ENCODE data around the gene CDH23.
"Not testable (repeated sequence)": the region's sequence is repeated elsewhere in the genome, so short reads cannot be mapped to it uniquely, and the experiment has no call there.

The CDH23 gene

DNA sequence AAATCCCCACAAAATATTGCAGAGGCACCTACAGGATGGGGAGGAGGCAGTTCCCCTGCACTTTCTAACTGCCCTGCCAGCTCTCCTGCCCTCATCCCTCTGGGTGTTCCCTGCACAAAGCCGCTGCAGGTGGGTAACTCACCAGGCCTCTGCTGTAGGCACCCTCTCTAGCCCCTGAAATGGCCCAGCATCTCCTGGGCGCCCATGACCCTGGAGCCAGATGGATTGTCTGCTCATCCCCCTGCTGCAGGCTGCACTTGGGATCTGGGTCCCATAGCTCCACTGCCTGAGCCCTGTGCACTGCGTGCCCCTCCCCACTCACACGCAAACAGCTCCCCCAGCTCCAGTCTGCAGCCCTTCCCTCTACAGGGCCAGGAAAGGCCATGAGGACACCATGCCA lies 192.0 kb downstream of the CDH23 start:
- DNase-seq, result no peak

DNA sequence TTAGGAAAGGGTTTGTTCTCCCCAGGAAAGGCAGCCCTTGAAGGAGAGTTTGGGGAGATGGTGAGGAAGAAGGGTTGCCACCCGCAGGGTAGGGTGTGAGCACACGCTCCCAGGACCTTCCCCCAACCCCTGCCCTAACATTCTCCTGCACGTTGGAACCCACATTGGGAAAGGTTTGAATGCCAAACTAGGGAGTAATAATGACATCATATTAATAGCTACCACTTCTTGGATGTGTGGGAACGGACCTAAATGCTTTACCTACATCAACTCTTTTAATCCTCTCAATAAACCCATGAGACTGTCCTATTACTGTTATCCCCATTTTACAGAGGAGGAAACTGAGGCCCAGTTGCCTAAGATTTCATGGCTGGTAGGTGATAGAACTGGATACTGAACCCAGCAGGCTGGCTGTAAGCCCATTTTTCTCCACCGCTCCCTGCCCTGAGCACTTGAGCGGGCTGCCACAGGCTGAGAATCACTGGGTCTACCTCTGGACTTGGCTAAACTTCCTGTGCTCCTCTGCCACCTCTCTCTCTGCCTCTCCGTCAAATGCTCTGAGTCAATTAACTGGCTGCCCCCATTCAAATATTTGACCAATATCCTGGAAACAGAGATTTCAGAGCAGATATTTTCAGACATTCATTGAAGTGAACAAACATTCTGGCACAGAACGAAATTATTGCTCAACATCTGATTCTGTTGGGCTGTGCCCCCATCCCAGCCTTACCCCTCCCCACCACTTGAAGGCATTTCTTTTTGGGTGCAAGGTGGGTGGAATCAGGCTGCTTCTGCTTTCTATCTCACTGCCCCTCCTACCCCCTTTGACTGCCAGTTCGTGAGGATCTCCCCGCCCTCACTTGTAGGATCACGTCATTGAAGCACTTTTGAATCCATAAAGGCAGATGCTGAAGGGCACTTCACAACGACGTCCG lies 193.2 kb downstream of the CDH23 start:
- DNase-seq, result no peak

DNA sequence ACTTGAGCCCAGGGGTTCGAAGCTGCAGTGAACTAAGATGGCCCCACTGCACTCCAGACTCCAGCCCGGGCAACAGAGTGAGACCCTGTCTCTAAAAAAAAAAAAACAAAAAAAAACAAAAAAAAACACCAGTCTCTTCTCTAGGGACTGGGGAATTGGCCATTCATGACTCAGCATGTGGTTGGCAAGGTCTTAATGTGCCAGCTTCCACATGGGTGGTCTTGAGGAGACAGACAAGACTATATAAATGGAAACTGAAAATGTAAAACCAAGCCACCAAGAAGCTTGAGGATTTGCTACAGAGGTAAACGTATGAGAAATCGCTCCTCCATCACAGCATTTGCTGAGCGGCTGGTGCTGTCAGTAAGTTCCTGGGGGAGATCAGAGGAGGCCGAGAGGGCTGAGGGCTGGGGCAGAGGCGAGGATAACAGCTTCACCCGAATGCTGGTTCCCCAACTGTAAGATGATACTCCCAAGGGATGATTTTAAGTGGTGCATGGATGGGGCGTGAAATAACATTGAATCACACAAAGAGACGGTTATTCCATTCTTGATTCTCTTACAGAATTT lies 194.1 kb downstream of the CDH23 start:
- no peak for DNase-seq

DNA sequence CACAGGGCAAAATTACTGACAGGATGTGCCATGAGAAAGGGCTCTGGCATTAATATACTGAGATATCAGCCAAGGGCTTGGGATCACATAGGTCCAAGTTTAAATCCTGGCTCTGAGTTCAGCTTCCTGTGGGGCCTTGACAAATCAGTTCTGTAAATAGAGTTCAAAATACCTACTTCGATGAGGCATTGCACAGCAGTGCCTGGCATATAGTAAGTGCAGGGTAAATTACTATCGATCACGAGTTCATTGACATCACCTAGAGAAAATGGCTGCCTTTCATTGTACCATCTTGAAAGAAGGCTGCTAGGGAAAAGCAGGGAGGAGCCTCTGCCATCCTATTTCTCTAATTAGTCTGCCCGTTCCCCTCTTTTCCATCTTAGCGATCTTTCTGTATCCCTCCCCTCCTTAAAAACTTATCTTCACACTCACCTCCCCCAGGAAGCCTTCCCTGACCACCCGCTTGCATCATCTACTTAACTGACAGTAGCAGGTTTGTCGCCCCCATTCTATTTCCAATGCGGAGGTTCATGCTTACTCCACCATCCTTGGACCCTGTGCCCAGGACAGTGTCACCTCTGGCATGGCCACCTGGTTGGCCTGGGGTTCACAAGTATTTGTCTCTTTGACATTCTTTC lies 198.3 kb downstream of the CDH23 start:
- DNase-seq, result no peak

DNA sequence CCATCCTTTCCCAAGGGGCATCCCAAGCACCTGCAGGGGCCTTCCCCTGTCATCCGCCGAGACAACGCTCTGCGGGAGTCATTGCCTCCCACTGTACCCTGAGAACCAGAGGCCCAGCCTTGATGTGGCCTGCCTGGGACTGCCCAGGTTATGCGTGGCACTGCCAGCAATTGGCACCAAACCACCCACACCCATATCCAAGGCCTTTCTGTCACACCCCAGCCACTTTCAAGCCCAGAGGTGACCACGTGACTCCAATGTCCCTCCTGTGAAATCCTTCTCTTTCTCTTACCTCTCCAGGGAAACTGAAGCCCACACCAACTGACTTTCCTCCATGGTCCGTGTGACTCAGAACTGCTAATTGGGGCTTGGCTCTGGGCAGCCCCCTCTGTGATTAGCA lies 198.9 kb downstream of the CDH23 start:
- DNase-seq, result no peak

DNA sequence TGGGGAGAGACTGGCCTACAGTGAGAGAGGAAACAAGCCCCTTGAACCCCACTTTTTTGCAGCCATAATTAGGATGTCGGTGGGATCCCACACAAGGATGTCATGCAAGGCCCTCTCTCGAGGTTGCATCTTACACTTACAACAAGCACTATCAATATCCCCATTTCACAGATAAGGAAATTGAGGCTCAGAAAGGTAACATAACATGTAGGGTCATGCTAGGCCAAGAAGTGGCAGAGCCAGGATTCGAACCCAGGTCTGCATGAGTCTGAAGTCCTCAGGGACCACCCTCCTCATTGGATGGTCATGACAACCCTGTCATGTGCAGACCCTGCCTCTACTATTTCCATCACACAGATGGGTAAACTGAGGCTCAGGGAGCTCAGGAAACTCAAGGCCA lies 199.4 kb downstream of the CDH23 start:
- no peak for DNase-seq

DNA sequence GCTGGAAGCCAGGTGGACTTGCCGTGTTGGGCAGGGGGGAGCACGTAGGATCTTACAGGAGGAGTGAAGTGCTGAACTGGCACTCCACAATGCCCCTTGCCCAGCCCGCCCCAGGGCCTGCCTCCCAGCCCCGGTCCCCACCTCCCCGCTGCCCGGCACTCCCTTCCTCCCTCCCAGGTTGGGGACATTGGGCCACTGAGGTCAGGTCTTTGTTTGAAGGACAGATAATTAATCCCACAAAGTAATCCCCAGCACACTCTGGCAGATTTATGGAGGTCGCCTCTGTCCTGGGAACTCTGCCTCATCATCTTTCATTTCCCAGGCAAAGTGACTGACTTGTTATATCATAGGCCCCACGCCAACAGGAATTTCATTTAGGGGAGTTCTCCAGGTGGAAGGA lies 200.0 kb downstream of the CDH23 start:
- no peak for DNase-seq

DNA sequence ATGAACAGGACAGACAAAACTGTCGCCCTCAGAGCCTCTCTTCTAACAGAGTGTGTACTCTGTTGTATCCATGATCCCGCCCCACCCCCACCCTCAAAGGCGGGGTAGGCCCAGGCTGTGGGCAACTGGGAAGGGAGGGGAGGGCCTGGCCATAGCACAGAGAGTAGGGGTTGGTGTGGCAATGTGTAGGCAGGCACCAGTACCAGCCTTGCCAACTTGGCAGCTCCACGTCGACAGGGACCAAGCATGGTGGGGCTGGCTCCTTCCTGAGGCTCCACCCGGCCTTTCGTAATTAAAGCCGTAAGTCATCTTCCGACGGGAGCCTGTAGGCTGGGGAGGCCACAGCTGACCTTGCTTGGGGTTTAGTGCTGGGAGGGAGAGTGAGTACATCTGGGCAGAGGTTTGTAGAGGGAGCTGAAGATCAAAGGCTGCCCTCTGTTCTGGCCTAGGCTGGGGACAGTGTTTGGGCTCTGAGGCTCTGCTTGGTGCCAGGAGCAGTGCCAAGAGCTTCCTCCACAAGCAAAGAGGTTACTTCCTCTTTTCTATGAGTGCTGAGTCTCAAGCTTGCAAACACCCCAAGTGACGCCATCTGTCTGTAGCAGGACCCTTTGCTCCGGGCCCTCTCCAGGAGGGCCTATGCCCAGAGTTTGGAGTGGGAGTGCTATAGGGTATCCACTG lies 201.2 kb downstream of the CDH23 start:
- DNase-seq, result no peak

DNA sequence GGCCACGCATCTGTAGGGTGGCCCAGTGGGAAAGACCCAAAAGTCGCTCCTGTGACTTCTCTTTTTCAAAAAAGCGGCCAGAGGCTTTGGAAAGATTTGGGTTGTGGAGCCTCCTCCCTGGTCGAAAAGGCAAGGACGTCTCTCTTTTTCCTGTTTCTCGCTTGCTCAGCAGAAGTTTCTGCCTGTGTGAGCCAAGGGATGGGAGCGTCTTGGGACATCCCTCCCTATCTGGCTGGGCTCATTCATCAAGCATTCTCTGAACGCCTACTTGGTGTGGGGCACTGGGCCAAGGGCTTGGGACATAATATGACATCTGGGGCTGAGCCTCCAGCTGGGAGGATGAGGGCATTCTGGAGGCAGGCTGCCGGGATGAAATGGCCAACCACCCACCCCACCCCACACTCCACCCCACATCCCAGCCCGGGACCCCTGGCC lies 201.9 kb downstream of the CDH23 start:
- DNase-seq, result no peak

DNA sequence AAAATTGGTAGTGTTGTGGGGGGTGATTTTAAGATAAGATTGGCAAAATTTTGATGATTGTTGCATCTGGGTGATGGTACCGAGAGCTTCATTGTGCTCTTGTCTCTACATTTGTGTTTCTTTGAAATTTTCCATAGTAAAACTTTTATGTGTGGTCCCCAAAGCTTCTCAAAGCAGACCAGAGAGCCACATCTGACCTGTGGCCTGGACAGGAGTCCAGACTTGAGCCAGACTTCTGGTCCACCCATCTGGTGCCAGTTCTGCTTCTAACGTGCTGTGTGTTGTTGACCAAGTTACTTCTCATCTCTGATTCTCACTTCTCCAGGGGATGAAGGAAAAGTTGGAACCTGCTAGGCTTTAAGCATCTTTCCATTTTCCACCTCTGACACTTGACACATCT lies 202.8 kb downstream of the CDH23 start:
- no peak for DNase-seq

DNA sequence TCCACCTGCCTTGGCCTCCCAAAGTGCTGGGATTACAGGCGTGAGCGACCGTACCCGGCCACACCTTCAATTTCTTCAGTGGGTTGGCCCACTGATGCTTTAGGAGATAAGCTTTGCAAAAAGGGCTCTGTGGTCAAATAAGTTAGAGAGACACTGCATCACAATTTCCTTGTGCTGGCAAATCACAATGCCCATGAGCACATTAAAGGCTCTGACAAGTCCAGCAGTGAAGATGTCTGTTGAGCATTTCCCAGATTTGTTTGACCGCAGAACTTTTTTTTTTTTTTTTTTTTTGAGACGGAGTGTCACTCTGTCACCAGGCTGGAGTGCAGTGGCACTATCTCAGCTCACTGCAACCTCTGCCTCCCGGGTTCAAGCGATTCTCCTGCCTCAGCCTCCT lies 203.5 kb downstream of the CDH23 start:
- DNase-seq, result not testable (repeated sequence)

DNA sequence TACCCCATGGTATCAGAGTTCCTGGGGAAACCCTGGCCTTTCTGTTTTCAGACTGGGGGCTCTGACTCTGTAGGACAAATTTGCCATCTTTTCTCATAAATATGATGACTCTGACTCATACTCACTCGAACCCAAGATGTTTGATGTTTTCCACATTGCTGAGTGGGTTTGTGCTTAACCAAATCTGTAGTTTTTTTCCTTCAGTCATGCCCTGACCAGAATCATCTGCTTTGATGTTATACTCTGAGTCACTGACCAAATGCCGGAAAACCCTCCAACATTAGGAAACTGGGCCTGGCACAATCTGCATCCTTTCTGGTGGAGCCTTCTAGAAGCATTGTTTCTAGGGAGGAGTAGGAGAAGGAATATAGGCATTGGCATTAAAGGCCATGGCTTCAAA lies 204.1 kb downstream of the CDH23 start:
- DNase-seq, result no peak

DNA sequence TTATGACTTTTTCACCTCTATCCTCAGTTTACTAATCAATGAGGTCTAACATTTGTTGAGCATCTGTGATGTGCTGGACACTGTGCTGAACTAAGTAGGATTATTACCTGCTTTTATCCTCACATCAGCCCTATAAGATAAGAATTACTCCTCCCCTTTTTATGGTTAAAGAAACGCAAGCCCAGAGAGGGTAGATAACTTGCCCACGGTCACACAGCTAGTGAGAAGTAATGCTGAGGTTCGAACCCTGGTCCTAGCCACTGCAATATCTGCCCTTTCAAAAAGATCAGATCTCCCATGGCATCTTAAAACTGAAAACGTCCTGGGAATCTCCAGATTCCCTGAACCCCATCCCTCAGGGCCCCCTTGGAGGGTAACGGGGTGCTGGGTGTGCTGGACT lies 204.6 kb downstream of the CDH23 start:
- DNase-seq, result no peak

DNA sequence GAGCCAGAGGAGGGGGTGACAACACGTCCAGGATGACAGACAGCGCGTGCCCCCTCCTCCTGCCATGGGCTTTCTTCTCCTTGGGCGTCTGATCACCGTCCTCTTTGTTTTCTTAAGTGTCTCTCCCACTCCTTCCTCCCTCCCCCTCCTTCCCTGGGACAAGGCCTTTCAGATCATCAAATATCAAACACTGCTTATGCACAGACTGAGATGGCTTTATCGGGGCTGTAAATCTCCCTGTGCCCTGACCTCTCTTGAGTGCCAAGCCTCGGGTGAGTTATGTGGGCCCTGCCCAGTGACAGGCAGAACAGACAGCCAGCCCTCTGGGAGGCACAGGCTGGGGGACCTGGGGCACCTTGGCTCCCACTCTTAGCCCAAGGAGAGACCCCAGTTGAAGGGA lies 206.4 kb downstream of the CDH23 start:
- DNase-seq, result no peak

DNA sequence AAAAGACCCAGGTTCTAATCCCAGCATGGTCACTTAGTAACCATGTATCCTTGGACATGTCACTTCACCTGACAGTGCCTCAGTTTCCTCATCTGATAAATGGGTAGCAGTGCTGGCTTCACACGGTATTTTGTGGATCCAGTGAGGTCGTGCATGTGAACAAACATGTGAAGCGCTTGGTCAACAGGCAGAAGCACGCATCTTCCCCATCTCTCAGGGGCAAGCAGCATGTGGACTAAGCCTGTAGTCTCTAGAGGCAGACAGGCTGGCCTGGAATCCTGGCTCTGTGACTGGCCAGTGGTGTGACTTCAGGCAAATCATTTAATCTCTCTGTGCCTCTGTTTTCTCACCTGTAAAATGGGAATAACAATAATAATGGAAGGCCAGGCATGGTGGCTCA lies 207.0 kb downstream of the CDH23 start:
- no peak for DNase-seq

DNA sequence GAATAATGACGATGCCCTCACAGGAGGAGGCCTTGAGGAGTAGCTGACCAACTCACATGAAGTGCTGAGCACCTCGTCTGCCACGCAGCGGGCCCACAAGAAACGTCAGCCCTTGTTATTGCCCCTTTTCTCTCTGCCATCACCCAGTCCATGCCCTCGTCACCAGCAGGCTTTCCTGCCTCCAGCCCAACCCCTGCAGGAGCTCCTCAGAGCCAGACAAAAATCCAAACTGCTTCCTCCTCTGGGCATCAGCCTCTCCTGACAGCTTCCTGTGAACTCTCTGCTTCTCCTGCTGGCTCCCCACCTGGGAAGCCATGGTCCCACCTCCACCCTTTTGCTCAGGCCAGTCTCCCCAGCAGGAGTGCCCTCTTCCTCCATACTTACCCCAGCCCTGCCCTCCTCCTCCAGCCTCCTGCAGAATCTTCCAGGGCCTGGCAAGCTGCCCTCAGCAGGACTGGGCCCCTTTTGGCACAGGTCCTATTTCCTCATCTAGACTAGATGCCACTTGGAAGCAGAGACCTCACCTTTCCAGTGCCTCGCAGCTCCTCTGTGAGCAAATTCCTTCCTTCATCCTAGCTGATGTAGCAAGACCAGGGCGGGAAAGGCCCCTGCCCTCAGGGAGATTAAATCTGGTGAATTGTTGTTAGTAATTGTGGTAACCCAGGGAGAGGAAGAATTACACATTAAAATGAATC lies 207.8 kb downstream of the CDH23 start:
- no peak for DNase-seq

DNA sequence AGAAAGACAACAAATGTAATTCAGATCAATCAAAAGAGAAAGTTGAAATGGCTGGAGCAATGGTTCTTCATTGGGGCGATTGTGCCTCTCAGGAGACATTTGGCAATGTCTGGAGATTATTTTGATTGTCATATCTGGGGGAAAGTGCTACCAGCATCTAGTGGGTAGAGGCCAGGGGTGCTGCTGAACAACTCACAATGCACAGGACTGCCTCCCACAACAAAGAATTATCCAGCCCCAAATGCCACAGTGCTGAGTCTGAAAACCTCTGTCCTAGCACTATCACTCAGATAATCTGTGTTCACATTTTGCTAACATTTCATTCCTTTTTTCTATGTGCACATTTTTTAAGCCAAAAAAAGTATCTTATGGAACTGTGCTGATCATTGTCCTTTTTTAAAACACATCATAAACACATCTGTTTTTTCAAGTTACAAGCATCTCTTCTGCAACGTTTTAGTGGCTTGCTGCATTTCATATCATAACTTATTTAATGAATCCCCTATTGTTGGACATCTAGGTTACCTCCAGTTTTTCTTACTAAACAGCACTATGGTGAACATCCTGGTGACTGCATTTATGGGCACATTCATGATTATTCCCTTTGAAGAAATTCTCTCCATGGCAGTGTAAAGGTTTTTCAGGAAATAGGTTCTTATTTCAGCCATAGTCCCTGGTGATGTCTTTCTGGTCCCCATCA lies 208.7 kb downstream of the CDH23 start:
- DNase-seq, result no peak

DNA sequence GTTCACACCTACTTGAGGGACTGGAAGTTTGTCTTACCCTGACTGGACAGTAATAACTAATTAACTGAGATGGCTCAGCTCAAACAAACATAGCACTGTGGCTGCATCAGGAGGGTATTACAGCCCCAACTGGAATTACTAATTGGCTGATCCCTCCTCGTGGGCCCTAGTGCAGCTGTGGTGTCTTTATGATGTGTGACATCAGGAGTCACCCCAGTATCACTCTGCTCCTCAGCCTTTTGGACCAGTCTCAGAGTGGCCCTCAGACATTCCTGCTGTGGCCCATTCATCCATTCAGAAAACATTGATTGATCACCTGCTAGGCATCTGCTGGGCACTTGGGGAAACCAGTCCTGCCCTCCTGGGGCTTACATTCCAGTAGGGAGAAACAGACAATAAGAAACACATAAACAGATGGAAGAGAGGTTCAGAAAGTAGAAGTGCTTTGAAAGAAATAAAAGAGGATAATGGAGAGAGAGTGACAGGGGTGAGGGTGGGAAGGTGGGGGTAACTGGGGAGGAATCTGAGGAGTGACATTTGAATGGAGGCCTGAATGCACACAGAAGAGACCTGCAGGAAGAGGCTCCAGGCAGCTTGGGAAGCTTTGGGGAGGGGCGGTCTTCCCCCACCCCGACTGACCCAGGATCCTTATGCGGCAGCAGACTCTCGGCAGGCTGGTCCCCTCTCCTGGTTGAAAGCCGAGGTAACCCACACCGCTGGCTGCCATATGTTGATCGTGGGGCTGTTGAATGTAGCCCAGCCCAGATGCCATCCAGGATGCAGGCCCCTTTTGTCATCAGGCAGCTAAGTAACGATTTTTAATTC lies 209.7 kb downstream of the CDH23 start:
- no peak for DNase-seq

DNA sequence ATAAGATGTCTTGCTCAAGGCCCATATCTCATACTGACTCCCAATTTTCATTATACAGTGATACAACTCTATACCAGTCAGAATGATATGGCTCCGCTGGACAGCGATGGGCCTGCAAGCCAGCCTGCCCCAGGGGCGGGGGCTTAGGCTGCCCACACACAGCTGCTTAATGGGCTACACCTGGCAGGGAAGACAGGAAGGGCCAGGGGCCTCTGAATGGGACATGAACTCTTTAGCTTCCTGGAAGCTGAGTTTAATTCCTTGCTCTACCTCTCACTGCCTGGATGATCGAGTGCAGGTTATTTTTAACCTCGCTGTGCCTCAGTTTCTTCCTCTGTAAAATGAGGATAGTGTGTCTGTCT lies 210.3 kb downstream of the CDH23 start:
- DNase-seq, result no peak

DNA sequence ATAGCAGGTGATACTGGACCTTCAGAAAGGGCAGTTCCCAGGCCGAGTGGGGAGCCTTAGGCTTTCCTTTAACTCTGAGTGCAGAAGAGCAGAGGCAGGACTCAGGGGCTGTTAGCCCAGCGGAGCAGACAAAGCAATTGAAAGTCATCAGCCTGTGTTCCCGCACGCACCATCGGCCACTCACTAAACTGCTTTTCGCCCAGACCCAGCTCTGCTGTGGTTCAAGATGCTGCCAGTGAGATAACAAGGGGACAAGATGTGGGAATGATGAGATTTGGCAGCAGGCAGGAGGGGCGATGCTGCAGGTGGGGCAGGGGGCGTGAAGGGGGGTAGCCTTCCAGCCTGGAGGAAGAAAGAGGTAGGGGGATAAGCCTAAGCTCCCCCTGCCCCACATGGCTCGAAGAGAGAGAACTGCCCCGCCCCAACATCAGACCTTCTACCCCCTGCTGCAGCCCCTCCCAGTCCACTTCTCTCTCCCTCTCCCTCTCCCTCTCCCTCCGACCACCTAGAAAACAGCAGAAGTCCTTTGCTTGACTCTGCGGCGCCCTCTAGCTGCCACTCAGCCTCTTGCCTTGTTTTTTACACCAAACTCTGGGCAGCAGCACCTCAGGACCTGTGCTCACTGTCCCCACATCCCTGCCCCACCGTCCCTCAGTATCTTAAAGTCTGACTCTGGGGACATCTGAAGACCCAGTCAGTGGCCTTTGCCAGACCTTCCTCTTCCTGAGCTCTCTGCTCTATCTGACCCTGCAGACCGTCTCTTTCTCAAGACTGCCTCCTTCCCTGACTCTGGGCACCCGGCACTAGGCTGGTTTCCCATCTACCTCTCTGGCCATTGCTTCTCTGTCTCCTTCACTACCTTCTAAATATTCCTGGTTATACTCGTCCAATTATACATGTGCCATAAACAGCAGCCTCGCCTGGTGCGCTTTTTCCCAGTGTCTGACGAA lies 212.4 kb downstream of the CDH23 start:
- DNase-seq, result peak; percentile 65

Measured in stimulated activated CD4-positive, alpha-beta T cell treated with anti-CD3 and anti-CD28 coated beads, Interleukin-12 subunit alpha, Interleukin-12 subunit beta, amount 100 ng/mL, for 4 hours (primary cell).